WERI-Rb-1 (cell line): ENCODE data around the gene PPP1R3C.

ENCODE experiments used
- DNase-seq: peaks from one replicate; pipeline ENCODE4 v3.0.0-alpha.2; 2020
- H3K27ac ChIP-seq: fragments of 250-450 bp; sonication (Bioruptor Pico); 2 replicates; pipeline ENCODE4 v1.5.1; 2020; ENCODE audit warnings: mild to moderate bottlenecking, moderate library complexity
- H3K27me3 ChIP-seq: fragments of 250-450 bp; sonication (Bioruptor Pico); 2 replicates; pipeline ENCODE4 v1.5.1; 2021; ENCODE audit warnings: mild to moderate bottlenecking, low read depth, moderate library complexity; ENCODE audit not compliant: insufficient read depth, severe bottlenecking
- H3K36me3 ChIP-seq: fragments of 250-450 bp; sonication (Bioruptor Pico); 2 replicates; pipeline ENCODE4 v1.5.1; 2020; ENCODE audit warnings: mild to moderate bottlenecking, moderate library complexity
- H3K4me3 ChIP-seq: 2 replicates; pipeline ENCODE4 v1.5.1; 2011; ENCODE audit warnings: low read depth, mild to moderate bottlenecking, control low read depth, low read length
- H3K9me3 ChIP-seq: fragments of 250-450 bp; sonication (Bioruptor Pico); 2 replicates; pipeline ENCODE4 v1.5.1; 2021; ENCODE audit warnings: mild to moderate bottlenecking, moderate library complexity; ENCODE audit not compliant: severe bottlenecking
- CTCF ChIP-seq: IDR thresholded peaks from 2 replicates; pipeline ENCODE4 v1.5.1; 2011; ENCODE audit warnings: low read depth, mild to moderate bottlenecking, control low read depth, inconsistent platforms, low read length

The PPP1R3C gene

GRCh38 chr10:91596825-91597196 is 36.1 kb downstream of the PPP1R3C start:
- Histone ChIP-seq H3K36me3 (no peaks in the 10 kb centered on the region), H3K27me3 (no peaks in the 10 kb centered on the region), H3K4me3 (no peak overlapping the region), H3K27ac (no peak overlapping the region), H3K9me3 (no peaks in the 10 kb centered on the region)
- no peak for DNase-seq
- TF ChIP-seq CTCF, result no peak

GRCh38 chr10:91593834-91594233 is 39.0 kb downstream of the PPP1R3C start:
- H3K36me3 ChIP-seq, result no peaks in the 10 kb centered on the region
- no peak overlapping the region for H3K27ac ChIP-seq
- no peak for TF ChIP-seq CTCF
- H3K27me3 ChIP-seq, result no peaks in the 10 kb centered on the region
- no peaks in the 10 kb centered on the region for H3K9me3 ChIP-seq
- no peak overlapping the region for H3K4me3 ChIP-seq
- no peak for DNase-seq

- Histone ChIP-seq H3K27ac (no peak overlapping the region), H3K4me3 (no peak overlapping the region), H3K27me3 (no peaks in the 10 kb centered on the region), H3K36me3 (no peaks in the 10 kb centered on the region), H3K9me3 (no peaks in the 10 kb centered on the region)
- DNase-seq, result no peak
- no peak for TF ChIP-seq CTCF
Measured at GRCh38 chr10:91593366-91593765, 39.5 kb downstream of the PPP1R3C start.

GRCh38 chr10:91592266-91592975 is 40.5 kb downstream of the PPP1R3C start:
- Histone ChIP-seq H3K36me3 (no peaks in the 10 kb centered on the region), H3K4me3 (no peak overlapping the region), H3K9me3 (no peaks in the 10 kb centered on the region), H3K27me3 (no peaks in the 10 kb centered on the region), H3K27ac (no peak overlapping the region)
- no peak for DNase-seq
- TF ChIP-seq CTCF, result no peak

GRCh38 chr10:91591797-91592174 is 41.1 kb downstream of the PPP1R3C start:
- no peaks in the 10 kb centered on the region for H3K36me3 ChIP-seq
- no peak overlapping the region for H3K4me3 ChIP-seq
- no peak overlapping the region for H3K27ac ChIP-seq
- DNase-seq, result no peak
- no peaks in the 10 kb centered on the region for H3K27me3 ChIP-seq
- no peak for TF ChIP-seq CTCF
- H3K9me3 ChIP-seq, result no peaks in the 10 kb centered on the region
